Astrocyte of the hippocampus (primary cell): Measurements from ENCODE around the gene LDLRAD3.
A peak's percentile ranks its signal among the peaks of the same experiment; 100 is the strongest.
"Not testable (repeated sequence)": the region's sequence is repeated elsewhere in the genome, so short reads cannot be mapped to it uniquely, and the experiment has no call there.

ENCODE experiments used
- DNase-seq: peaks from one replicate; pipeline ENCODE4 v3.0.0; 2011; ENCODE audit warnings: low read depth, low spot score

The LDLRAD3 gene

GRCh38 chr11:36016709-36017108, 72.8 kb downstream of the LDLRAD3 start:
- DNase-seq, result no peak

GRCh38 chr11:36019005-36019596, 75.2 kb downstream of the LDLRAD3 start:
- DNase-seq, result peak; percentile 26

GRCh38 chr11:36019722-36020121, 75.9 kb downstream of the LDLRAD3 start:
- DNase-seq, result no peak

DNA sequence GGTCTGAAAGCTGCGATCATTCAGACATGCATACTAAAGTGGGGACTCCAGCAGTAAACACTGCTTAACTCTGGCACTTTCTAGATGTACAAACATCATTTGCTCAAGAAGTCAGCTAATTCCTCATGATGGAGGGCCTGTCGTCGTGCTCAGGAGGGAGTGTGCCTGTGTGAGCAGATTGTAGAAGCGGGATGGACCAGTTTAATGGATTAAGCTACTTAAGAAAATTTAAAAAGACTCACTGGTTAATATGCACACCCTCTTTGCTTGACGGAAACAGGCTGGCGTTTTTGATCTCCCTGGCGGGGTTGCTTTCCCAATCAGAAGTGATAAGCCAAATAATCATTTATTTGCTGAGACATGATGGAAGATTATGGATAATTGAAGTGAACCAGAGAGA, 79.0 kb downstream of the LDLRAD3 start:
- DNase-seq, result no peak

DNA sequence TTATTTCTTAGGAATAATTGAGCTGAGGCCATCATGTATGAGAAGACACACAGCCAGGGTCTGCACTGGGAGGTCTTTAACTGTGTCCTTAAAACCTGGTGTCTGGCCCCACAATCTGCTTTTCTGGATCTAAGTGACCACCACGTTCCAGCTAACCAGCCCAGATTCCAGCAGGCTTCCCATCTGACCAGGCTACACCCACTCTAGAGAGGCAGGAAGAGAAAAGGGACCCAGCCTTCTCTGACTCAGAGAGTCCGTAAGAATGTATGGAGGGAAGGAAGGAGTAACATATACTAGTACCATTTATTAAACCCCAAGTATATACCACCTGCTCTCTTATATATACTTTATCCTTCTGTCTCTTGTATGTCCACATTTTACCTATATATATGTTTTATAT, 80.1 kb downstream of the LDLRAD3 start:
- peak; percentile 33 for DNase-seq

DNA sequence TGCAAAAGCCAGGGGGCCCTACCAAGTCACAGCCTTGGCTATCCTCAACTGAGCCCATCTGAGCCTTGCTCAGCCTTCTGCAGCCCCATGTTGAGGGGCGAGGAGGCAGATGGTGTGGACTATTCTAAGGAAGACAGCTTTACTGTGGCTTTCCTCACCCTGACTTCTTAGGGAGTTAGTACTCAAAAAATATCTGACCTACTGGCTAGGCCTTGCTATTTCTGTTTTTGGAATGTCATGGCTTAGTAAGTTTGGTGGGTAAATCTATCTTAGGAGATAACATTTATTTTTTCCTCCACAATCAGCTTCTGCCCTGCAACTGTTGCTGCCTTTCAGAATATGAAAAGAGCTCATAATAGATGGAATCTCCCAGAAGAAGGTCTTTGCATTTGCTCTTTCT, 80.9 kb downstream of the LDLRAD3 start:
- no peak for DNase-seq

DNA sequence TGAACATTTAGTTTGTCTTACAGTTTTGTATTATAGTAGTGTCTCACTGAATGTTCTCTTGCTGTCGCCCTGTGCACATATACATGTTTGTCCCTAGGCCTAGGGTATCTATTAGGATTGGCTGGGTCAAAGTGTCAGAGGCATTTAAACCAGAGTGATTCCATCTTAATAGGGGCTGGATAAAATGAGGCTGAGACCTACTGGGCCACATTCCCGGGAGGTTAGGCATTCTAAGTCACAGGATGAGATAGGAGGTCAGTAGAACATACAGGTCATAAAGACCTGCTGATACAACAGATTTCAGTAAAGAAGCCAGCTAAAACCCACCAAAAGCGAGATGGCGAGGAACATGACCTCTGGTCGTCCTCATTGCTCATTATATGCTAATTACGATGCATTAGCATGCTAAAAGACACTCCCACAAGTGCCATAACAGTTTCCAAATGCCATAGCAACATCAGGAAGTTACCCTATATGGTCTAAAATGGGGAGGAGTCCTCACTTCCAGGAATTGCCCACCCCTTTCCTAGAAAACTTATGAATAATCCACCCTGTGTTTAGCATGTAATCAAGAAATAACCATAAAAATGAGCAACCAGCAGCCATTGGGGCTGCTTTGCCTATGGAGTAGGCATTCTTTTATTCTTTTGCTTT, 82.6 kb downstream of the LDLRAD3 start:
- DNase-seq, result no peak

GRCh38 chr11:36027731-36028130, 83.9 kb downstream of the LDLRAD3 start:
- no peak for DNase-seq

- DNase-seq, result no peak
These were observed 85.8 kb downstream of the LDLRAD3 start for GRCh38 chr11:36029616-36030015.

- no peak for DNase-seq
These were observed 86.9 kb downstream of the LDLRAD3 start for GRCh38 chr11:36030731-36031281.

- no peak for DNase-seq
These were observed 89.4 kb downstream of the LDLRAD3 start for GRCh38 chr11:36033082-36033751.

DNA sequence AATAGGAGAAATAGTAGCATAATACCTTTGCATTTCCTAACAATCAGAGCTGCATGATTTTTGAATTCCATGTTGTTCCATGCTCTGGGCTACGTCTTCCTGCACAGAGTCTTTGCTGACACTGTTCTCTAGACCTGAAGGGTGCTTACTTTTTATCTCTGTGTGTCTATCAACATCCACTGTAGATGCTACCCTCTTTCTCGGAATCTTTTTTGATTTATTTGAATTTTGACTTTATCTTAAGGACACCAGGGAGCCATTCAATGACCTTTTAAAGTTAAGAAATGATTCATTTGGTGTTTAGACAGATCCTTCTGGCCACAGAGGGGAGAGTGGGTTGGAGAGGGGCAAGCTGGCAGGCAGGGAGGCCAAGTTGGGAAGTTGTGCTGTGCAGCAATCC, 90.1 kb downstream of the LDLRAD3 start:
- DNase-seq, result no peak

GRCh38 chr11:36034551-36035331, 90.9 kb downstream of the LDLRAD3 start:
- DNase-seq, result peak; percentile 78

GRCh38 chr11:36035454-36035853, 91.6 kb downstream of the LDLRAD3 start:
- no peak for DNase-seq

DNA sequence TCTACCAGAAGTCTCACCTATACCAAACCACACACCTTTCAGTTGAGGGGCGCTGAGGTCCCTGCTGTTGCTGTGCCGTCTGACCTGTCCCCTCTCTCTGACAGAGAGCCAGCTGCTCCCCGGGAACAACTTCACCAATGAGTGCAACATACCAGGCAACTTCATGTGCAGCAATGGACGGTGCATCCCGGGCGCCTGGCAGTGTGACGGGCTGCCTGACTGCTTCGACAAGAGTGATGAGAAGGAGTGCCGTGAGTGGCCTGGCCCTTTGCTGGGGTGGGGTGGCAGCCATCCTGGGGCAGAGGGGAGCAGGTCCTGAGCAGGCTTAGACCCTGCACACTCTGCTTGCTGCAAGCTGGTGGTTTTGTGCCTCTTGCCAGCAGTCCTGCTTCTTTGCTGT, 92.1 kb downstream of the LDLRAD3 start:
- no peak for DNase-seq

GRCh38 chr11:36037031-36037430, 93.2 kb downstream of the LDLRAD3 start:
- peak; percentile 79 for DNase-seq

DNA sequence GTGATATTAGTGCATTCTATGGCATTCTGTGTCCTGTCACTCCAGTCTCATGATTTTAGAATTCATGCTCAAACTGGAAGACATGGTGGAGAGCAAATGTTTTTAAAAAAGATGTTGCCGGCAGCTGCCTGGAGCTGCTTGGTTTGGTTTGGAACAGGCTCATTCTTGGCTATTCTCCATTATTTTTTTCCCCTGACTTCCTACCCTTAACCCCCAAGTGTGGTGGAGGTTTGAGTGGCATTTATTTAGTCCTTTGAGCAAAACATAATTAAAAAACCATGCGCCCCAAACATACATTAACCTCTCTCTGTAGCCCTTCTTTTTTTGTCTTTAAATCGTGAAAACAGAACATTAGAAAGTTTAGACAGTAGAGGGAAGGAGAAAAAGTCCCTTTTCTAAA, 94.7 kb downstream of the LDLRAD3 start:
- no peak for DNase-seq

- DNase-seq, result no peak
These were observed 95.6 kb downstream of the LDLRAD3 start for GRCh38 chr11:36039471-36039870.

- peak; percentile 36 for DNase-seq
These were observed 98.2 kb downstream of the LDLRAD3 start for GRCh38 chr11:36041988-36042611.

DNA sequence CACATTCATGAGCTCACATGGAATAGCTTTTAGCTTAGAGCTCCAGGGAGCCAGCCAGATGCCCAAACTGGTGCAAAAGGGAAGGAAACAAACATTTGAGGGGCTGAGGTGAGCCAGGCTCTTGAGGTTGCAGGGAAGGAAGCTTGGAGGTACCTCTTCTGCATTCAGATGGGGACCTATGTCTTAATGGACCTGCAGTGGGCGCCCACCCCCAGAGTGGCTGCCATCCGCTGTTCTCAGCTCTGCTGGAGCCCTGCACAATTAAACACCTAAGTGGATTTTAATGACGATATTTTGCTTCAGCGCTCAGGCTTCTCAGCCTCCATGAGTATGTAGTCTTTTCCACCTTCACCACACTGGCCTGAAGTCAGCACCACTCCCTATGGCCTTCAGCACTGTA, 100.8 kb downstream of the LDLRAD3 start:
- DNase-seq, result no peak

- not testable (repeated sequence) for DNase-seq
These were observed 102.1 kb downstream of the LDLRAD3 start for GRCh38 chr11:36045945-36046344.

GRCh38 chr11:36046932-36047331, 103.1 kb downstream of the LDLRAD3 start:
- no peak for DNase-seq
